Upper lobe of right lung (tissue), 1 donor: ENCODE results near the gene STMN1. TPM values are rescaled to one million over a fixed set of nuclear protein-coding genes. Genes with fewer than 3 reads are reported as not detected.

Source experiments
- ATAC-seq: fragments of 200-7000 bp; cut with Tn5 transposase; one replicate; pipeline ENCODE4 v1.9.1; 2020; ENCODE audit warnings: mild to moderate bottlenecking, moderate library complexity
- DNase-seq: peaks from one replicate; pipeline ENCODE4 v3.0.0-alpha.2; 2020
- H3K27ac ChIP-seq: fragments of 200-600 bp; one replicate; pipeline ENCODE4 v1.8.0; 2022
- H3K27me3 ChIP-seq: fragments of 200-600 bp; one replicate; pipeline ENCODE4 v1.8.0; 2022; ENCODE audit warnings: mild to moderate bottlenecking
- H3K36me3 ChIP-seq: fragments of 200-600 bp; one replicate; pipeline ENCODE4 v1.8.0; 2022
- H3K4me1 ChIP-seq: fragments of 200-600 bp; one replicate; pipeline ENCODE4 v1.8.0; 2022
- H3K4me3 ChIP-seq: fragments of 200-600 bp; one replicate; pipeline ENCODE4 v1.8.0; 2022; ENCODE audit warnings: mild to moderate bottlenecking
- H3K9me3 ChIP-seq: fragments of 200-600 bp; one replicate; pipeline ENCODE4 v1.8.0; 2022
- CTCF ChIP-seq: fragments of 200-600 bp; IDR thresholded peaks from one replicate; pipeline ENCODE4 v1.8.0; 2022; ENCODE audit warnings: antibody characterized with exemption
- intact Hi-C: fragments of 100-400 bp; cut with DNase I; formaldehyde crosslinking; loops from one replicate; pipeline ENCODE4 v1.11.0; 2022
- total RNA-seq: library from RNA; stranded (reverse); fragmentation: NEBNext Ultra II Directional; extraction: Animal tissue kit (Norgen Biotek cat#: 25700); gene quantifications from one replicate; pipeline ENCODE4 v1.2.1, GENCODE V29; 2021
- donor health status: DM: no; HTN: yes; CAD: no; lungs with severe emphysema.

The STMN1 gene
- total RNA-seq, 1 donor from 2014 or later = 42.5 TPM

GRCh38 chr1:25908161-25908560 lies 1.9 kb upstream of the STMN1 start:
- ATAC-seq (no peak), DNase-seq (no peak)
- Histone ChIP-seq H3K27ac (no peak overlapping the region), H3K4me3 (no peak overlapping the region), H3K27me3 (no peaks in the 10 kb centered on the region), H3K4me1 (peaks cover 18% of the 10 kb centered on the region), H3K9me3 (no peaks in the 10 kb centered on the region), H3K36me3 (no peaks in the 10 kb centered on the region)
- intact Hi-C loops = no loop called here
- TF ChIP-seq CTCF = no peak

- Histone ChIP-seq H3K9me3 (no peaks in the 10 kb centered on the region), H3K36me3 (no peaks in the 10 kb centered on the region), H3K27me3 (no peaks in the 10 kb centered on the region), H3K4me3 (no peak overlapping the region), H3K27ac (no peak overlapping the region), H3K4me1 (peaks cover 18% of the 10 kb centered on the region)
- DNase-seq (no peak), ATAC-seq (no peak)
- no peak for TF ChIP-seq CTCF
- intact Hi-C loops = no loop called here
These were observed 1.4 kb upstream of the STMN1 start for GRCh38 chr1:25907601-25908000.

GRCh38 chr1:25906644-25907300 lies 553 bp upstream of the STMN1 start:
- TF ChIP-seq CTCF = no peak
- intact Hi-C loops = no loop called here
- Histone ChIP-seq H3K27me3 (no peaks in the 10 kb centered on the region), H3K4me1 (peaks cover 18% of the 10 kb centered on the region), H3K27ac (no peak overlapping the region), H3K4me3 (peak overlapping the region; percentile 72), H3K9me3 (no peaks in the 10 kb centered on the region), H3K36me3 (no peaks in the 10 kb centered on the region)
- ATAC-seq = peak; percentile 4
- peak; percentile 67 for DNase-seq

GRCh38 chr1:25904943-25905679 lies 1.1 kb downstream of the STMN1 start:
- Histone ChIP-seq H3K27me3 (no peaks in the 10 kb centered on the region), H3K4me3 (peak overlapping the region; percentile 72), H3K4me1 (peaks cover 18% of the 10 kb centered on the region), H3K36me3 (peaks cover 13% of the 10 kb centered on the region), H3K27ac (no peak overlapping the region), H3K9me3 (no peaks in the 10 kb centered on the region)
- DNase-seq (peak; percentile 96), ATAC-seq (peak; percentile 96)
- TF ChIP-seq CTCF = no peak
- intact Hi-C loops = no loop called here

GRCh38 chr1:25903986-25904385 lies 2.2 kb downstream of the STMN1 start:
- Histone ChIP-seq H3K27ac (no peak overlapping the region), H3K36me3 (peaks cover 18% of the 10 kb centered on the region), H3K4me3 (no peak overlapping the region), H3K4me1 (peaks cover 18% of the 10 kb centered on the region), H3K27me3 (no peaks in the 10 kb centered on the region), H3K9me3 (no peaks in the 10 kb centered on the region)
- no peak for DNase-seq
- no peak for TF ChIP-seq CTCF
- ATAC-seq = no peak
- intact Hi-C loops = no loop called here
